PC-9 (cell line): ENCODE measurements around the gene HOXA5. TPM values are rescaled to one million over a fixed set of nuclear protein-coding genes. Genes with fewer than 3 reads are reported as not detected.

Experiments used
- BruUV-seq: library from RNA; stranded (reverse); fragments of 400-500 nt; replicated peaks from 2 replicates; lab custom pipeline; 2021; lab: Mats Ljungman, UMichigan
- CTCF ChIA-PET: fragments of 300-600 bp; sonication (Branson Sonifier 250); formaldehyde crosslinking; loops from one replicate; lab custom pipeline; 2022; ENCODE audit warnings: antibody characterized with exemption; lab: Charles Lee
- POLR2A ChIA-PET: fragments of 300-600 bp; sonication (Branson Sonifier 250); formaldehyde crosslinking; loops from one replicate; lab custom pipeline; 2022; ENCODE audit warnings: antibody characterized with exemption; ENCODE audit not compliant: unreplicated experiment; lab: Charles Lee
- DNase-seq, 2 experiments: peaks; one replicate each; pipeline versions ENCODE4 v3.0.0 to v3.0.0-alpha.2; 2015 to 2022; ENCODE audit warnings: mixed read lengths in 1 of 2
- H2AFZ ChIP-seq: fragments of 200-600 bp; sonication (generic); 2 replicates; pipeline ENCODE4 v1.8.1; 2017; ENCODE audit warnings: antibody characterized with exemption
- H3F3A ChIP-seq: fragments of 200-600 bp; sonication (generic); 2 replicates; pipeline ENCODE4 v1.8.1; 2017; ENCODE audit warnings: antibody characterized with exemption, mild to moderate bottlenecking, low read depth; ENCODE audit not compliant: insufficient read depth
- H3K27ac ChIP-seq: fragments of 200-600 bp; sonication (generic); 2 replicates; pipeline ENCODE4 v1.6.1; 2016; ENCODE audit warnings: mixed run types
- H3K27me3 ChIP-seq: fragments of 200-600 bp; sonication (generic); 2 replicates; pipeline ENCODE4 v1.6.1; 2016; ENCODE audit warnings: low read depth, mixed run types; ENCODE audit not compliant: insufficient read depth
- H3K36me3 ChIP-seq: fragments of 200-600 bp; sonication (generic); 2 replicates; pipeline ENCODE4 v1.6.1; 2016; ENCODE audit warnings: low read depth, mixed run types
- H3K4me1 ChIP-seq: fragments of 200-600 bp; sonication (generic); replicated peaks from 2 replicates; pipeline ENCODE4 v1.6.1; 2016; ENCODE audit warnings: mixed run types; ENCODE audit not compliant: insufficient read depth
- H3K4me2 ChIP-seq: fragments of 200-600 bp; sonication (generic); 2 replicates; pipeline ENCODE4 v1.6.1; 2017; ENCODE audit warnings: mixed run types
- H3K4me3 ChIP-seq: fragments of 200-600 bp; sonication (generic); 2 replicates; pipeline ENCODE4 v1.6.1; 2016; ENCODE audit warnings: mixed run types
- H3K79me2 ChIP-seq: fragments of 200-600 bp; sonication (generic); 2 replicates; pipeline ENCODE4 v1.6.1; 2017; ENCODE audit warnings: low read depth, mixed run types
- H3K9me2 ChIP-seq: fragments of 200-600 bp; sonication (generic); 2 replicates; pipeline ENCODE4 v1.8.1; 2017; ENCODE audit warnings: mild to moderate bottlenecking; ENCODE audit not compliant: insufficient read depth
- H3K9me3 ChIP-seq: fragments of 200-600 bp; sonication (generic); 2 replicates; pipeline ENCODE4 v1.8.1; 2016; ENCODE audit warnings: low read depth; ENCODE audit not compliant: insufficient read depth
- H4K20me1 ChIP-seq: fragments of 200-600 bp; sonication (generic); 2 replicates; pipeline ENCODE4 v1.8.1; 2017; ENCODE audit not compliant: insufficient read depth
- CTCF ChIP-seq: fragments of 200-600 bp; sonication (generic); conservative IDR thresholded peaks from 2 replicates; pipeline ENCODE4 v1.6.1; 2017; ENCODE audit warnings: mixed run types, antibody characterized with exemption, mild to moderate bottlenecking, moderate library complexity
- EZH2 ChIP-seq: fragments of 200-600 bp; sonication (generic); IDR thresholded peaks from 2 replicates; pipeline ENCODE4 v1.8.0; 2017; ENCODE audit warnings: antibody characterized with exemption, low read depth
- intact Hi-C: fragments of 100-400 bp; cut with micrococcal nuclease; formaldehyde crosslinking; loops from one replicate; pipeline ENCODE4 v1.10.0; 2022; ENCODE audit not compliant: unreplicated experiment
- total RNA-seq: library from RNA; stranded (reverse); gene quantifications from 2 replicates; pipeline ENCODE4 v1.2.3, GENCODE V29; 2021

The HOXA5 gene
- total RNA-seq, 1 experiment from 2014 or later, result 1.0 TPM

DNA sequence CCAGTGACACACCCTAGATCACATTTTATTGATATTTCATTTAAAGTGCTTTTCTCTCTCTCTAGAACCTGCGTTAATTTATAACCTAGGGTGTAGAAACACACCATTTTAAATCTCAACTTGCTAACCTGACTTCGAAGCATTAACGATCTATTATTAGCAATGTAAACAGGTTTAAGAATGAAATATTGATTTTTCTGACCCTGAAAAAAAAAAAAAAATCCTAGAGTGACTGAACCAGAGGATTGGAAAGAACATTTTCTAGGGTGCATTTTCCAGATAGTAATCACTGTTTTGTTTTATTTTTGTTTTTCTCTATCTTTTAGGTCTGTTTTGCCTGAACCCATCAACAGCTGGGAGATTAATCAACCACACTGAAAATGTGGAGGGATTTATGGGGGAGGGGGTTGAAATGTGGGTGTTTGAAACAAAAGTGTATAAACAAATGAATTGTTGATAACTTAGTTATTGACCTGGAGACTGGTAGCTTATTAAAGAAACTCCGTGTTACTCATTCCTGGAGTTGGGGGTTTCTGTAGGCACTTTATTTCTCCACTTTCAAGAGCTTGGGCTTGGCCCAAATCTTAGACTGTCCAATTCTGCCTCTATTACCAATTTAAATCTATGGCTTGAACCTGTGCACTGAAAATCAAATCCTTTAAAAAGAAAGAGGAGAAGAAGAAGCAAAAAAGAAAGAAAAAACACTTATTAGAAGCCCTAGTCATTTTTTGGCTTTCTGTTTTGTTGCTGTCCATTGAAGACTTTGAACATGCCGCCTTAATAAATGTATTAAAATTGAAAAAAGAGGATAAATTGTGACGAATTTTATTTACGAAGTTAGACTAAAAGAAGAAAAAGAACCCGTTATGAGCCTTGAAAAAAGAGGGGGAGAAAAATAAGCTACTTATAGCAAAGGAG is 43.8 kb downstream of the HOXA5 start:
- H3K4me3 ChIP-seq, result no peak overlapping the region
- H3K9me3 ChIP-seq, result no peaks in the 10 kb centered on the region
- peaks cover 17% of the 10 kb centered on the region for H3K4me1 ChIP-seq
- H3K9me2 ChIP-seq, result no peaks in the 10 kb centered on the region
- peaks cover 6% of the 10 kb centered on the region; the same call in 1 of the 2 replicates for H3K36me3 ChIP-seq
- H3K4me2 ChIP-seq, result no peak overlapping the region
- H2AFZ ChIP-seq, result no peak overlapping the region
- H3K27ac ChIP-seq, result no peak overlapping the region
- H3K79me2 ChIP-seq, result no peaks in the 10 kb centered on the region
- ChIA-PET POLR2A (no interaction called here), CTCF (no interaction called here)
- H3F3A ChIP-seq, result peaks cover 23% of the 10 kb centered on the region
- intact Hi-C loops, result no loop called here
- TF ChIP-seq EZH2 (no peak), CTCF (no peak)
- no peaks in the 10 kb centered on the region for H3K27me3 ChIP-seq
- no TSS peak for BruUV-seq
- DNase-seq, result no peak
- H4K20me1 ChIP-seq, result no peaks in the 10 kb centered on the region

DNA sequence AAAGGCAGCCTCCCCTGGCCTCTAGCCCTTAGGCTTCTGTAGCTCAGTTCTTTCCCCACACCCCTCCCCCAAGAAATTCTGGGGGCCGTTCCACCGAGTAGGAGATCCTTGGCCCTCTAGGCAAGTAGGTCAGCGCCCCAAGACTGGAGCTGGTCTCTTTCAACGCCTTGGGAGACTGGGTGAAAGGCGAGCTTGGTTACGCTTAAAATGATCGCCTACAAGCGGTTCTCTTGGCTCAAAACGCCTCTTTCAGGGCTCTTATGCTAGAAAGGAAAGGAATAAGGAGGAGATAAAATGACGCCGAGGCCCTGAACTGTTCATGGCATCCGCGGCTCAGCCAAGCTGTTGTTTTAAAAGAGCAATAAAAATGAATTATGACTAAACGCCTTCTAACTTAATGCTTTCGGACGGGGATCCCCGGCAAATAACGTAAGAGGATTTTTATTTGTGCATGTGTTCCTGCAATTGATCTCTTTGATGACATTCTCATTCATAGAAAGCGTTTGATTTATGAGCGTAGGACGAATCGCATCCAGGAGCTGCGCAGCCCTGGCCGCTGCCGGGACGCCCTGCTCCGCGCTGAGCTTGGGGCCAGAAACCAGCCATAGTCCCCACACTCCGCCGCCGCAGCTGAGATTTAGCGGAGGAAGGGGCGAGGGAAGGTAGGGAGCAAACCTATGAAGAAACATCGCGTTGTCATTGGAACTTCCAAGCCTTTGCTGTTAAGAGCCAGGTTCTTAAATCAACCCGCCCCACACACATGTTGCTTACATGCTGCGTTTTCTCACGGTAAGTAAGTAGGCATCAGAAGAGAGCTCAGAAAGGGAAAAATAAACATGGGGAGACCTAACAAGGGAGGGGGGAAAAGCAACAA is 44.7 kb downstream of the HOXA5 start:
- no peak for DNase-seq
- H3K36me3 ChIP-seq, result peaks cover 6% of the 10 kb centered on the region; the same call in 1 of the 2 replicates
- CTCF ChIA-PET, result no interaction called here
- intact Hi-C loops, result no loop called here
- H3K4me1 ChIP-seq, result peaks cover 17% of the 10 kb centered on the region
- POLR2A ChIA-PET, result interaction anchor here (0.6 kb wide), 4 partner anchors 9 to 74 kb away, joined by 3 to 4 read pairs (median 4); no protein-coding TSS in a partner anchor
- H3K4me2 ChIP-seq, result no peak overlapping the region
- H4K20me1 ChIP-seq, result no peaks in the 10 kb centered on the region
- no peaks in the 10 kb centered on the region for H3K9me2 ChIP-seq
- H3K9me3 ChIP-seq, result no peaks in the 10 kb centered on the region
- TF ChIP-seq EZH2 (no peak), CTCF (no peak)
- no peak overlapping the region for H3K4me3 ChIP-seq
- H3K27ac ChIP-seq, result peak overlapping the region; percentile 84; the same call in 1 of the 2 replicates
- H3K79me2 ChIP-seq, result no peaks in the 10 kb centered on the region
- no peak overlapping the region for H2AFZ ChIP-seq
- H3K27me3 ChIP-seq, result no peaks in the 10 kb centered on the region
- no TSS peak for BruUV-seq
- H3F3A ChIP-seq, result peaks cover 23% of the 10 kb centered on the region
